Astrocyte (in vitro differentiated cells and primary cell): ENCODE results near the gene EPS8. TPM values are rescaled to one million over a fixed set of nuclear protein-coding genes. Genes with fewer than 3 reads are reported as not detected.

Experiments used
- DNase-seq: peaks from one replicate; pipeline ENCODE4 v3.0.0-alpha.2; 2010; ENCODE audit warnings: low read depth
- FAIRE-seq: peaks from 2 replicates; lab custom pipeline; 2011; peaks lifted over from hg19 to GRCh38; lab: Jason Lieb, UNC
- H2AFZ ChIP-seq: 2 replicates; pipeline ENCODE4 v1.6.0; 2012; ENCODE audit warnings: low read depth, low read length, inconsistent platforms
- H3K27ac ChIP-seq: 2 replicates; pipeline ENCODE4 v1.5.1; 2011; ENCODE audit warnings: low read depth, low read length, inconsistent platforms
- H3K27me3 ChIP-seq: 2 replicates; pipeline ENCODE4 v1.6.0; 2011; ENCODE audit warnings: low read length, inconsistent platforms; ENCODE audit not compliant: insufficient read depth
- H3K36me3 ChIP-seq: 2 replicates; pipeline ENCODE4 v1.5.1; 2011; ENCODE audit warnings: low read length, inconsistent platforms; ENCODE audit not compliant: insufficient read depth
- H3K4me1 ChIP-seq: 2 replicates; pipeline ENCODE4 v1.5.1; 2011; ENCODE audit warnings: low read length, inconsistent platforms; ENCODE audit not compliant: insufficient read depth
- H3K4me2 ChIP-seq: 2 replicates; pipeline ENCODE4 v1.6.0; 2012; ENCODE audit warnings: low read length, inconsistent platforms
- H3K4me3 ChIP-seq: 2 replicates; pipeline ENCODE4 v1.5.1; 2011; ENCODE audit warnings: low read depth, mild to moderate bottlenecking, low read length, inconsistent platforms; ENCODE audit not compliant: insufficient read depth
- H3K79me2 ChIP-seq: 2 replicates; pipeline ENCODE4 v1.6.0; 2012; ENCODE audit warnings: mild to moderate bottlenecking, low read length, inconsistent platforms; ENCODE audit not compliant: insufficient read depth
- H3K9ac ChIP-seq: 2 replicates; pipeline ENCODE4 v1.6.0; 2012; ENCODE audit warnings: mild to moderate bottlenecking, low read length, inconsistent platforms
- H3K9me3 ChIP-seq: 2 replicates; pipeline ENCODE4 v1.5.1; 2012; ENCODE audit warnings: low read depth, mild to moderate bottlenecking, low read length, inconsistent platforms; ENCODE audit not compliant: insufficient read depth
- H4K20me1 ChIP-seq: 2 replicates; pipeline ENCODE4 v1.6.0; 2012; ENCODE audit warnings: low read length, inconsistent platforms; ENCODE audit not compliant: insufficient read depth
- H3K27ac Mint-ChIP-seq: one replicate; pipeline ENCODE4 v1.8.0; 2021; ENCODE audit warnings: mild to moderate bottlenecking, mixed read lengths; ENCODE audit not compliant: unreplicated experiment
- H3K27me3 Mint-ChIP-seq: one replicate; pipeline ENCODE4 v1.8.0; 2021; ENCODE audit warnings: low read depth, mixed read lengths; ENCODE audit not compliant: unreplicated experiment
- H3K36me3 Mint-ChIP-seq: one replicate; pipeline ENCODE4 v1.8.0; 2021; ENCODE audit warnings: low read depth, mixed read lengths; ENCODE audit not compliant: unreplicated experiment
- H3K4me1 Mint-ChIP-seq: one replicate; pipeline ENCODE4 v1.8.0; 2021; ENCODE audit warnings: low read depth, mixed read lengths; ENCODE audit not compliant: unreplicated experiment
- H3K4me3 Mint-ChIP-seq: one replicate; pipeline ENCODE4 v1.8.0; 2021; ENCODE audit warnings: mild to moderate bottlenecking, moderate library complexity, mixed read lengths; ENCODE audit not compliant: unreplicated experiment
- H3K9me3 Mint-ChIP-seq: one replicate; pipeline ENCODE4 v1.8.0; 2021; ENCODE audit warnings: mild to moderate bottlenecking, mixed read lengths; ENCODE audit not compliant: unreplicated experiment
- CTCF ChIP-seq: IDR thresholded peaks from 2 replicates; pipeline ENCODE4 v1.5.1; 2011; ENCODE audit warnings: low read depth, mild to moderate bottlenecking, inconsistent platforms, low read length, moderate library complexity; ENCODE audit not compliant: insufficient read depth
- EZH2 ChIP-seq: IDR thresholded peaks from 2 replicates; pipeline ENCODE4 v1.6.1; 2012; ENCODE audit warnings: mild to moderate bottlenecking, low read length, inconsistent platforms; ENCODE audit not compliant: insufficient read depth
- total RNA-seq: library from RNA; stranded (reverse); gene quantifications from 2 replicates; pipeline ENCODE4 v1.2.1, GENCODE V29; 2021

Gene EPS8
- total RNA-seq, 1 donor from 2014 or later: 31.8 TPM

DNA sequence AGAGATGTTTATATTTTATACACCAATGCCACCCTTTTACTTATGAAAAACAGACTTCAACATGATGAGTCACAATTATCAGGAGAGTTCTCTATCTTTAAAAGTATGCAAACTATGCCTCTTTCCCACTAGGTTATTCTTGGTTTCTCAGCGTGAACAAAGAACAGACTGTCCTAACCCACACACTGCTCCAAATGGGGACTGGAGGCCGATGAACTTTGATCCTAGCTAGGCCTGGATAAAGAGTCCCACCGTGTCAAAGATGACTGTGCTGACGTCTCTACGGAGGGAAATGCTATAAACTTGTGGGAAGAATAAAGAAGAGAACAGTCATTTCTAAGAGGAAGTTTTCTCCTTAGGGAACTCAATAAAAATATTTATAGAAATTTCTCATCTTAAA is 160.1 kb downstream of the EPS8 start:
- no peaks in the 10 kb centered on the region for H3K27me3 ChIP-seq
- H2AFZ ChIP-seq: no peak overlapping the region
- H4K20me1 ChIP-seq: no peaks in the 10 kb centered on the region
- H3K9me3 ChIP-seq: no peaks in the 10 kb centered on the region
- H3K36me3 ChIP-seq: peaks cover 11% of the 10 kb centered on the region
- TF ChIP-seq CTCF (no peak), EZH2 (no peak)
- DNase-seq: peak; percentile 97
- peak overlapping the region; percentile 85 for H3K9ac ChIP-seq
- peaks cover 52% of the 10 kb centered on the region for H3K4me1 ChIP-seq
- peaks cover 7% of the 10 kb centered on the region for H3K79me2 ChIP-seq
- H3K4me3 Mint-ChIP-seq: no peak overlapping the region
- peak overlapping the region; percentile 76 for H3K4me2 ChIP-seq
- H3K27ac ChIP-seq: peak overlapping the region; percentile 97
- FAIRE-seq: peak; percentile 96
- no peaks in the 10 kb centered on the region for H3K27me3 Mint-ChIP-seq
- no peaks in the 10 kb centered on the region for H3K9me3 Mint-ChIP-seq
- H3K36me3 Mint-ChIP-seq: peaks cover 6% of the 10 kb centered on the region
- H3K4me1 Mint-ChIP-seq: peaks cover 51% of the 10 kb centered on the region
- no peak overlapping the region for H3K4me3 ChIP-seq
- H3K27ac Mint-ChIP-seq: peak overlapping the region; percentile 100

- no peak for TF ChIP-seq CTCF
- no peak for TF ChIP-seq EZH2
- Histone ChIP-seq H3K79me2 (no peaks in the 10 kb centered on the region), H3K4me2 (peak overlapping the region; percentile 76), H3K4me1 (peaks cover 44% of the 10 kb centered on the region), H2AFZ (peak overlapping the region; percentile 6), H4K20me1 (no peaks in the 10 kb centered on the region), H3K4me3 (no peak overlapping the region), H3K9ac (peak overlapping the region; percentile 85), H3K27me3 (no peaks in the 10 kb centered on the region), H3K9me3 (no peaks in the 10 kb centered on the region), H3K36me3 (peaks cover 13% of the 10 kb centered on the region), H3K27ac (peak overlapping the region; percentile 97)
- no peaks in the 10 kb centered on the region for H3K27me3 Mint-ChIP-seq
- peak overlapping the region; percentile 12 for H3K4me3 Mint-ChIP-seq
- peaks cover 46% of the 10 kb centered on the region for H3K4me1 Mint-ChIP-seq
- peaks cover 6% of the 10 kb centered on the region for H3K36me3 Mint-ChIP-seq
- DNase-seq (peak; percentile 65), FAIRE-seq (no peak)
- no peaks in the 10 kb centered on the region for H3K9me3 Mint-ChIP-seq
- peak overlapping the region; percentile 97 for H3K27ac Mint-ChIP-seq
Measured at GRCh38 chr12:15627995-15628945, 160.9 kb downstream of the EPS8 start.
